Upper lobe of left lung (tissue), 4 donors: Measurements from ENCODE around the gene GNAI1.

Source experiments
- POLR2A ChIP-seq, 4 donors: fragments of 450-650 bp; IDR thresholded peaks; one replicate each; pipeline ENCODE4 v1.5.1; 2016 to 2017; ENCODE audit warnings: antibody characterized with exemption in 4 of 4, mild to moderate bottlenecking in 2 of 4
- POLR2AphosphoS5 ChIP-seq, 2 donors: sonication (generic); formaldehyde crosslinking; IDR thresholded peaks; one replicate each; pipeline ENCODE4 v1.5.1; 2017; ENCODE audit warnings: antibody characterized with exemption in 2 of 2
- TF ChIP-seq, protein P1 (sequence below), 6 experiments: fragments of 450-650 bp in 4 of 6; fragments of 200-600 bp in 2 of 6; sonication (generic) in 2 of 6; IDR thresholded peaks; one replicate each; pipeline ENCODE4 v1.5.1; 2016 to 2019; ENCODE audit warnings: antibody characterized with exemption in 6 of 6

DNA sequence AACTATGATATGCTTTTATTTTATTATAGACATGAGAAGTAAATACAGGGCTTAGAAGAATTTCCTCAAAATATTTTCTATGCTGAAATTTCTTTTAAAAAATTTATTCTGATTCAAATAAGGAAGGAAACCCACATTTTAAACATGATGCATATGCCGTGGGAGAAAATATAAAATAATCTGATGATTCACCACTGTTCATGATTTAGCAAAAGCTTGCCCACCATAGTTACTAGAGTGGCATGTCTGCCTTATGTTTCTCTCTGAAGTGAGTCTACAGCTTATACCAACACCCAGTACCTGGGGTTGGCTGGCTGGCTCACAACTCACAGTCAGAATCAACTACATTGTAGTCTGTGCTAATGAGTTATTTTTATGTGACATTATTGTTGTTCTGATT, 102.0 kb downstream of the GNAI1 start:
- no peak for TF ChIP-seq POLR2A (IDR thresholded peaks at IDR 0.05)
- TF ChIP-seq, protein P1, sequence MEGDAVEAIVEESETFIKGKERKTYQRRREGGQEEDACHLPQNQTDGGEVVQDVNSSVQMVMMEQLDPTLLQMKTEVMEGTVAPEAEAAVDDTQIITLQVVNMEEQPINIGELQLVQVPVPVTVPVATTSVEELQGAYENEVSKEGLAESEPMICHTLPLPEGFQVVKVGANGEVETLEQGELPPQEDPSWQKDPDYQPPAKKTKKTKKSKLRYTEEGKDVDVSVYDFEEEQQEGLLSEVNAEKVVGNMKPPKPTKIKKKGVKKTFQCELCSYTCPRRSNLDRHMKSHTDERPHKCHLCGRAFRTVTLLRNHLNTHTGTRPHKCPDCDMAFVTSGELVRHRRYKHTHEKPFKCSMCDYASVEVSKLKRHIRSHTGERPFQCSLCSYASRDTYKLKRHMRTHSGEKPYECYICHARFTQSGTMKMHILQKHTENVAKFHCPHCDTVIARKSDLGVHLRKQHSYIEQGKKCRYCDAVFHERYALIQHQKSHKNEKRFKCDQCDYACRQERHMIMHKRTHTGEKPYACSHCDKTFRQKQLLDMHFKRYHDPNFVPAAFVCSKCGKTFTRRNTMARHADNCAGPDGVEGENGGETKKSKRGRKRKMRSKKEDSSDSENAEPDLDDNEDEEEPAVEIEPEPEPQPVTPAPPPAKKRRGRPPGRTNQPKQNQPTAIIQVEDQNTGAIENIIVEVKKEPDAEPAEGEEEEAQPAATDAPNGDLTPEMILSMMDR (IDR thresholded peaks at IDR 0.05), result no peak
- TF ChIP-seq POLR2AphosphoS5 (IDR thresholded peaks at IDR 0.05), result no peak
